A673 (cell line): ENCODE results near the gene CBFA2T3.

Source experiments
- CTCF ChIP-seq: fragments of 300-800, 200-600 bp; sonication (generic); conservative IDR thresholded peaks from 2 replicates; pipeline ENCODE4 v1.5.1; 2017; ENCODE audit warnings: low read depth, mild to moderate bottlenecking, antibody characterized with exemption, low read length, moderate library complexity, mixed read lengths
- EZH2 ChIP-seq: fragments of 200-600 bp; sonication (generic); IDR thresholded peaks from 2 replicates; pipeline ENCODE4 v1.6.1; 2017; ENCODE audit warnings: borderline replicate concordance, low read depth, mild to moderate bottlenecking, mixed read lengths, antibody characterized with exemption, low read length; ENCODE audit not compliant: poor library complexity, severe bottlenecking

DNA sequence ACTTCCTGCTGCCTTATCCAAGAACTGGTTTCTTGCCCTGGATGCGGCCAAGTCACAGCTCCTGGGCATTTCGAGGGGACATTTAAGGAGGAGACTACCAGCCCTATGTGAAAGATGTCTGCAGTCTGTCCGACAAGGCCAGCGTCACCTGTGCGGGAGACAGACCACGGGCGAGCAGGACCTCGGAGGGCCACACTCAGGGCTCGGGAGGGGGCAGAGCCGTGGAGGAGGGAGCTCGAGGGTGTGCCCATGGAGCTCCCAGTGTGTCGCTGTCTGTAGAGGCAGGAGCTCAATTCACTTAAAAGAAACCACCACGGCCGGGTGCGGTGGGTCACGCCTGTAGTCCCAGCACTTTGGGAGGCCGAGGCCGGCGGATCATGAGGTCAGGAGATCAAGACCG is 33.3 kb downstream of the CBFA2T3 start:
- TF ChIP-seq CTCF (no peak), EZH2 (no peak)
